IMR-90 (cell line): ENCODE data around the gene ANKRD33B. TPM values are rescaled to one million over a fixed set of nuclear protein-coding genes. Genes with fewer than 3 reads are reported as not detected.

Source experiments
- ATAC-seq: fragments of 200-7000 bp; cut with Tn5 transposase; 2 replicates; pipeline ENCODE4 v1.9.1; 2020; ENCODE audit warnings: low read depth, mild to moderate bottlenecking, moderate library complexity
- BruUV-seq: library from RNA; stranded (reverse); fragments of 400-500 nt; replicated peaks from 2 replicates; lab custom pipeline; 2021; lab: Mats Ljungman, UMichigan
- CTCF ChIA-PET: fragments of 300-600 bp; formaldehyde crosslinking; extraction: SDS; loops from one replicate; lab custom pipeline; 2021; ENCODE audit warnings: antibody characterized with exemption; lab: Yijun Ruan, JAX
- POLR2A ChIA-PET: fragments of 300-600 bp; sonication (Branson Sonifier 250); formaldehyde crosslinking; loops from one replicate; lab custom pipeline; 2022; ENCODE audit warnings: antibody characterized with exemption; ENCODE audit not compliant: unreplicated experiment; lab: Charles Lee
- DNase-seq: peaks from one replicate; pipeline ENCODE4 v3.0.0; 2013
- H2AFZ ChIP-seq: replicated peaks from 2 replicates; pipeline ENCODE3; 2013; ENCODE audit warnings: low read length, mild to moderate bottlenecking; ENCODE audit not compliant: poor library complexity
- H2AK5ac ChIP-seq: 2 replicates; pipeline ENCODE4 v1.6.1; 2013; ENCODE audit warnings: low read depth, low read length, inconsistent platforms
- H2AK9ac ChIP-seq: replicated peaks from 2 replicates; pipeline ENCODE3; 2013; ENCODE audit warnings: mild to moderate bottlenecking, low read depth, low read length, moderate library complexity; ENCODE audit not compliant: poor library complexity
- H2BK120ac ChIP-seq: 2 replicates; pipeline ENCODE4 v1.6.1; 2013; ENCODE audit warnings: low read depth, low read length, inconsistent platforms
- H2BK15ac ChIP-seq: 3 replicates; pipeline ENCODE4 v1.6.1; 2013; ENCODE audit warnings: low read depth, low read length, inconsistent platforms
- H2BK20ac ChIP-seq: 2 replicates; pipeline ENCODE4 v1.6.1; 2013; ENCODE audit warnings: low read depth, mild to moderate bottlenecking, inconsistent platforms, low read length, moderate library complexity
- H2BK5ac ChIP-seq: 2 replicates; pipeline ENCODE4 v1.6.1; 2013; ENCODE audit warnings: mild to moderate bottlenecking, low read depth, low read length, inconsistent platforms; ENCODE audit not compliant: poor library complexity, severe bottlenecking
- H3K14ac ChIP-seq: replicated peaks from 2 replicates; pipeline ENCODE4 v1.6.1; 2013; ENCODE audit warnings: low read depth, low read length, inconsistent platforms
- H3K18ac ChIP-seq: 2 replicates; pipeline ENCODE4 v1.6.1; 2013; ENCODE audit warnings: low read depth, low read length, control low read depth
- H3K23ac ChIP-seq: 2 replicates; pipeline ENCODE4 v1.6.1; 2013; ENCODE audit warnings: low read depth, low read length, inconsistent platforms
- H3K27ac ChIP-seq: 2 replicates; pipeline ENCODE4 v1.5.1; 2013; ENCODE audit warnings: mild to moderate bottlenecking, control low read depth, low read length; ENCODE audit not compliant: insufficient read depth
- H3K27me3 ChIP-seq: 2 replicates; pipeline ENCODE4 v1.6.1; 2013; ENCODE audit warnings: low read length; ENCODE audit not compliant: control insufficient read depth, insufficient read depth
- H3K36me3 ChIP-seq: 2 replicates; pipeline ENCODE4 v1.6.1; 2013; ENCODE audit warnings: low read length, mixed read lengths; ENCODE audit not compliant: control insufficient read depth, insufficient read depth
- H3K4ac ChIP-seq: 2 replicates; pipeline ENCODE4 v1.6.1; 2013; ENCODE audit warnings: low read depth, low read length, inconsistent platforms
- H3K4me1 ChIP-seq: 2 replicates; pipeline ENCODE4 v1.6.1; 2013; ENCODE audit warnings: low read length, mixed read lengths; ENCODE audit not compliant: control insufficient read depth, insufficient read depth
- H3K4me2 ChIP-seq: 2 replicates; pipeline ENCODE4 v1.6.1; 2013; ENCODE audit warnings: low read depth, mild to moderate bottlenecking, control low read depth, low read length, moderate library complexity
- H3K4me3 ChIP-seq: 2 replicates; pipeline ENCODE4 v1.5.1; 2013; ENCODE audit warnings: low read depth, mild to moderate bottlenecking, control low read depth, low read length, moderate library complexity; ENCODE audit not compliant: insufficient read depth
- H3K56ac ChIP-seq: 2 replicates; pipeline ENCODE4 v1.6.1; 2013; ENCODE audit warnings: low read length, inconsistent platforms; ENCODE audit not compliant: insufficient read depth; ENCODE audit errors: extremely low read depth
- H3K79me1 ChIP-seq, 2 experiments: 2 replicates each; pipeline ENCODE4 v1.6.1; 2013; ENCODE audit warnings: low read length in 2 of 2, inconsistent platforms in 1 of 2, low read depth in 1 of 2
- H3K9ac ChIP-seq: 2 replicates; pipeline ENCODE4 v1.6.1; 2013; ENCODE audit warnings: low read depth, low read length, control low read depth
- H3K9me1 ChIP-seq: 2 replicates; pipeline ENCODE4 v1.6.1; 2013; ENCODE audit warnings: low read length, inconsistent platforms; ENCODE audit not compliant: insufficient read depth
- H3K9me3 ChIP-seq: 2 replicates; pipeline ENCODE4 v1.6.1; 2013; ENCODE audit warnings: low read length; ENCODE audit not compliant: control insufficient read depth, insufficient read depth
- H4K20me1 ChIP-seq: 2 replicates; pipeline ENCODE4 v1.6.1; 2013; ENCODE audit warnings: low read length, inconsistent platforms; ENCODE audit not compliant: insufficient read depth
- H4K5ac ChIP-seq: 2 replicates; pipeline ENCODE4 v1.6.1; 2013; ENCODE audit warnings: mild to moderate bottlenecking, low read depth, low read length, control low read depth
- H4K8ac ChIP-seq, 2 experiments: 2 replicates each; pipeline ENCODE4 v1.6.1; 2013; ENCODE audit warnings: low read depth in 2 of 2, low read length in 2 of 2, control low read depth in 1 of 2, inconsistent platforms in 1 of 2
- H4K91ac ChIP-seq: 2 replicates; pipeline ENCODE4 v1.6.1; 2013; ENCODE audit warnings: low read depth, low read length, inconsistent platforms; ENCODE audit not compliant: insufficient read depth
- BHLHE40 ChIP-seq: fragments of 150-350 bp; IDR thresholded peaks from 2 replicates; pipeline ENCODE4 v1.6.1; 2016; ENCODE audit warnings: mild to moderate bottlenecking, low read depth, low read length
- CEBPB ChIP-seq: IDR thresholded peaks from 2 replicates; pipeline ENCODE4 v1.6.1; 2012; ENCODE audit warnings: low read depth, low read length, improper control_type of control experiment
- CHD1 ChIP-seq: IDR thresholded peaks from 2 replicates; pipeline ENCODE4 v1.6.1; 2012; ENCODE audit warnings: low read depth, low read length, improper control_type of control experiment
- ELK1 ChIP-seq: fragments of 150-350 bp; IDR thresholded peaks from 2 replicates; pipeline ENCODE4 v1.6.1; 2016; ENCODE audit warnings: low read depth, mild to moderate bottlenecking, low read length, moderate library complexity, borderline replicate concordance
- FOS ChIP-seq: fragments of 150-350 bp; IDR thresholded peaks from 2 replicates; pipeline ENCODE4 v1.6.1; 2016; ENCODE audit warnings: low read depth, low read length
- MAFK ChIP-seq: IDR thresholded peaks from 2 replicates; pipeline ENCODE4 v1.6.1; 2012; ENCODE audit warnings: low read depth, low read length, improper control_type of control experiment
- MAZ ChIP-seq: IDR thresholded peaks from 2 replicates; pipeline ENCODE4 v1.6.1; 2012; ENCODE audit warnings: low read depth, mild to moderate bottlenecking, low read length, improper control_type of control experiment, moderate library complexity, borderline replicate concordance
- MXI1 ChIP-seq: IDR thresholded peaks from 2 replicates; pipeline ENCODE4 v1.6.1; 2012; ENCODE audit warnings: low read depth, mild to moderate bottlenecking, low read length, moderate library complexity, borderline replicate concordance
- POLR2A ChIP-seq: IDR thresholded peaks from 2 replicates; pipeline ENCODE4 v1.6.1; 2012; ENCODE audit warnings: mild to moderate bottlenecking, low read depth, low read length
- RAD21 ChIP-seq: IDR thresholded peaks from 2 replicates; pipeline ENCODE4 v1.6.1; 2012; ENCODE audit warnings: low read length, improper control_type of control experiment
- RCOR1 ChIP-seq: IDR thresholded peaks from 2 replicates; pipeline ENCODE4 v1.6.1; 2012; ENCODE audit warnings: mild to moderate bottlenecking, low read length, improper control_type of control experiment; ENCODE audit not compliant: insufficient replicate concordance
- RFX5 ChIP-seq: IDR thresholded peaks from 2 replicates; pipeline ENCODE4 v1.8.0; 2012; ENCODE audit warnings: low read depth, mild to moderate bottlenecking, low read length, moderate library complexity
- SMC3 ChIP-seq: fragments of 150-350 bp; IDR thresholded peaks from 2 replicates; pipeline ENCODE4 v1.6.1; 2016; ENCODE audit warnings: low read depth, mild to moderate bottlenecking, antibody characterized with exemption, low read length, moderate library complexity
- WGBS, 2 experiments: methylation state at CpG; one replicate each; pipeline versions ENCODE4 v1.1.5 to v1.1.7; 2013; ENCODE audit warnings: missing lambda C conversion rate in 2 of 2; ENCODE audit not compliant: insufficient read length in 1 of 2; ENCODE audit errors: extremely low coverage in 2 of 2; 5-methylcytosine and 5-hydroxymethylcytosine counted together
- dilution Hi-C: fragments of 300-500 bp; cut with HindIII; formaldehyde crosslinking; loops from one replicate; pipeline ENCODE4 v1.14.3; 2018; ENCODE audit warnings: low sequenced_read_pairs; ENCODE audit not compliant: unreplicated experiment
- in situ Hi-C: fragments of 300-500 bp; cut with MboI; formaldehyde crosslinking; loops from 3 replicates; pipeline ENCODE4 v1.14.3; 2019; ENCODE audit warnings: low sequenced_read_pairs, inconsistent platforms, mixed read lengths
- intact Hi-C: fragments of 100-400 bp; cut with micrococcal nuclease; formaldehyde crosslinking; loops from 2 replicates; pipeline ENCODE4 v1.10.0; 2022
- polyA plus RNA-seq, 3 experiments: library from polyadenylated mRNA; depleted of rRNA; stranded (reverse); fragments of >200 nt; gene quantifications; 2 replicates each; pipeline ENCODE4 v1.2.3, GENCODE V29; 2012; ENCODE audit warnings: low replicate concordance in 1 of 3
- total RNA-seq: library from RNA; depleted of rRNA; stranded (reverse); fragments of >200 nt; gene quantifications from 2 replicates; pipeline ENCODE4 v1.2.3, GENCODE V29; 2012
- TF ChIP-seq, protein P1 (sequence below): conservative IDR thresholded peaks from 2 replicates; pipeline ENCODE4 v1.5.1; 2012; ENCODE audit warnings: mild to moderate bottlenecking, low read depth, low read length, improper control_type of control experiment
- TF ChIP-seq, protein P2 (sequence below): fragments of 150-350 bp; IDR thresholded peaks from 2 replicates; pipeline ENCODE4 v1.6.1; 2017; ENCODE audit warnings: mild to moderate bottlenecking, antibody characterized with exemption, low read length, low read depth

The ANKRD33B gene
- total and polyA plus RNA-seq, 2 of the 4 experiments (the other 2 are of a cell fraction) = 2.5 to 3.3 TPM

- no peak overlapping the region for H4K91ac ChIP-seq
- ChIA-PET CTCF (interaction anchor here (0.6 to 1.3 kb wide), 5 partner anchors 16 to 161 kb away, joined by 3 read pairs; no protein-coding TSS in a partner anchor), POLR2A (no interaction called here)
- no peaks in the 10 kb centered on the region for H3K27me3 ChIP-seq
- H3K4me1 ChIP-seq = peaks cover 21% of the 10 kb centered on the region
- H3K4ac ChIP-seq = peak overlapping the region; percentile 23
- H4K8ac ChIP-seq = peak overlapping the region in 1 of 2 experiments; percentile 55; a peak in 2 of 4 replicates
- H2BK120ac ChIP-seq = peak overlapping the region; percentile 53; the same call in 1 of the 2 replicates
- peak overlapping the region; percentile 45 for H3K4me2 ChIP-seq
- no TSS peak for BruUV-seq
- in situ Hi-C loops (no loop called here), intact Hi-C loops (no loop called here), dilution Hi-C loops (no loop called here)
- no peaks in the 10 kb centered on the region for H3K9me3 ChIP-seq
- H3K14ac ChIP-seq = peak overlapping the region; percentile 26; the same call in 1 of the 2 replicates
- peak overlapping the region; percentile 37; the same call in 1 of the 2 replicates for H3K18ac ChIP-seq
- peaks cover 23% of the 10 kb centered on the region; the same call in 1 of the 2 replicates for H4K20me1 ChIP-seq
- ATAC-seq = peak; percentile 63
- H2AFZ ChIP-seq = no peak overlapping the region
- H3K4me3 ChIP-seq = no peak overlapping the region
- H3K27ac ChIP-seq = peak overlapping the region; percentile 10; the same call in 1 of the 2 replicates
- no peak overlapping the region; the same call in 2 of the 3 replicates for H2BK15ac ChIP-seq
- H2AK9ac ChIP-seq = peak overlapping the region; percentile 30
- H3K56ac ChIP-seq = no peak overlapping the region
- peaks cover 18 to 67% of the 10 kb centered on the region in 2 experiments for H3K79me1 ChIP-seq
- 30% methylated on average over 1 of the region's 5 CpGs; no CpG with 5 or more reads in 1 of the 2 experiments for WGBS, 2 experiments
- H3K36me3 ChIP-seq = no peaks in the 10 kb centered on the region
- H2AK5ac ChIP-seq = peak overlapping the region; percentile 1; the same call in 1 of the 2 replicates
- H2BK5ac ChIP-seq = peak overlapping the region; percentile 61
- peak overlapping the region; percentile 14; the same call in 1 of the 2 replicates for H3K23ac ChIP-seq
- H4K5ac ChIP-seq = no peak overlapping the region; the same call in 1 of the 2 replicates
- DNase-seq = peak; percentile 72
- H2BK20ac ChIP-seq = peak overlapping the region; percentile 2
- H3K9ac ChIP-seq = no peak overlapping the region
- peaks cover 23% of the 10 kb centered on the region for H3K9me1 ChIP-seq
- TF ChIP-seq, protein P1, sequence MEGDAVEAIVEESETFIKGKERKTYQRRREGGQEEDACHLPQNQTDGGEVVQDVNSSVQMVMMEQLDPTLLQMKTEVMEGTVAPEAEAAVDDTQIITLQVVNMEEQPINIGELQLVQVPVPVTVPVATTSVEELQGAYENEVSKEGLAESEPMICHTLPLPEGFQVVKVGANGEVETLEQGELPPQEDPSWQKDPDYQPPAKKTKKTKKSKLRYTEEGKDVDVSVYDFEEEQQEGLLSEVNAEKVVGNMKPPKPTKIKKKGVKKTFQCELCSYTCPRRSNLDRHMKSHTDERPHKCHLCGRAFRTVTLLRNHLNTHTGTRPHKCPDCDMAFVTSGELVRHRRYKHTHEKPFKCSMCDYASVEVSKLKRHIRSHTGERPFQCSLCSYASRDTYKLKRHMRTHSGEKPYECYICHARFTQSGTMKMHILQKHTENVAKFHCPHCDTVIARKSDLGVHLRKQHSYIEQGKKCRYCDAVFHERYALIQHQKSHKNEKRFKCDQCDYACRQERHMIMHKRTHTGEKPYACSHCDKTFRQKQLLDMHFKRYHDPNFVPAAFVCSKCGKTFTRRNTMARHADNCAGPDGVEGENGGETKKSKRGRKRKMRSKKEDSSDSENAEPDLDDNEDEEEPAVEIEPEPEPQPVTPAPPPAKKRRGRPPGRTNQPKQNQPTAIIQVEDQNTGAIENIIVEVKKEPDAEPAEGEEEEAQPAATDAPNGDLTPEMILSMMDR = peak; percentile 35
- no peak for TF ChIP-seq CHD1
- TF ChIP-seq, protein P2, sequence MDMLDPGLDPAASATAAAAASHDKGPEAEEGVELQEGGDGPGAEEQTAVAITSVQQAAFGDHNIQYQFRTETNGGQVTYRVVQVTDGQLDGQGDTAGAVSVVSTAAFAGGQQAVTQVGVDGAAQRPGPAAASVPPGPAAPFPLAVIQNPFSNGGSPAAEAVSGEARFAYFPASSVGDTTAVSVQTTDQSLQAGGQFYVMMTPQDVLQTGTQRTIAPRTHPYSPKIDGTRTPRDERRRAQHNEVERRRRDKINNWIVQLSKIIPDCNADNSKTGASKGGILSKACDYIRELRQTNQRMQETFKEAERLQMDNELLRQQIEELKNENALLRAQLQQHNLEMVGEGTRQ = 0 out of 2 replicates have a peak, but pooled peaks have one; percentile 10
- no peak for TF ChIP-seq POLR2A
- no peak for TF ChIP-seq RCOR1
- no peak for TF ChIP-seq SMC3
- TF ChIP-seq FOS = no peak
- TF ChIP-seq MXI1 = no peak
- TF ChIP-seq MAFK = no peak
- TF ChIP-seq RFX5 = no peak
- peak; percentile 75; the same call in 1 of the 2 replicates for TF ChIP-seq BHLHE40
- TF ChIP-seq RAD21 = peak; percentile 34
- no peak for TF ChIP-seq ELK1
- peak; percentile 80 for TF ChIP-seq CEBPB
- no peak for TF ChIP-seq MAZ
Observed at GRCh38 chr5:10607666-10608073, 43.8 kb downstream of the ANKRD33B start.
